ELF-1 (cell line): ENCODE data around the gene ATG4D.
"Not testable (repeated sequence)": the region's sequence is repeated elsewhere in the genome, so short reads cannot be mapped to it uniquely, and the experiment has no call there.

Source experiments
- DNase-seq: peaks from one replicate; pipeline ENCODE4 v3.0.0-alpha.2; 2016; ENCODE audit warnings: low read depth, low spot score

The ATG4D gene

DNA sequence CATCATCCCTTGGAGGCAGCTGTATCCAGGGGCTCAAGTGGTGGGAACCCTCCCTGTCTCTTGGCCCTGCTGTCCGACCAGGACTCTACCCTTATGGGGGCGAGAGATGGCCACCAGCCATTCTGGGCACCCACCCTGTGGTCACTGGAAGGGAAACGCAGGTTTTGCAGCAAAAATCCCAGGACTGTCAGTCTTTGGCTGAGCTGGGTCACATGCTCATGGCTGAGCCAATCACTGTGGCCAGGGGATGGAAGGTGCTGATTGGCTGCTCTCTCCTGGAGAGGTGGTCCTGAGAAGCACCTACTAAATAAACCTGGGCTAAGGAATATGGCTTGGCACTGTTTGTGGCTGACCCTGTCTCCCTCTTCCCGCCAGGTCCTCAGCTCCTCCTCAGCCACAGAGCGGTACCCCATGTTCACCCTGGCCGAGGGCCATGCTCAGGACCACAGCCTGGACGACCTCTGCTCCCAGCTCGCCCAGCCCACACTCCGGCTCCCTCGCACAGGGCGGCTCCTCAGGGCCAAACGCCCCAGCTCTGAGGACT lies 8.9 kb downstream of the ATG4D start:
- DNase-seq = peak; percentile 75

DNA sequence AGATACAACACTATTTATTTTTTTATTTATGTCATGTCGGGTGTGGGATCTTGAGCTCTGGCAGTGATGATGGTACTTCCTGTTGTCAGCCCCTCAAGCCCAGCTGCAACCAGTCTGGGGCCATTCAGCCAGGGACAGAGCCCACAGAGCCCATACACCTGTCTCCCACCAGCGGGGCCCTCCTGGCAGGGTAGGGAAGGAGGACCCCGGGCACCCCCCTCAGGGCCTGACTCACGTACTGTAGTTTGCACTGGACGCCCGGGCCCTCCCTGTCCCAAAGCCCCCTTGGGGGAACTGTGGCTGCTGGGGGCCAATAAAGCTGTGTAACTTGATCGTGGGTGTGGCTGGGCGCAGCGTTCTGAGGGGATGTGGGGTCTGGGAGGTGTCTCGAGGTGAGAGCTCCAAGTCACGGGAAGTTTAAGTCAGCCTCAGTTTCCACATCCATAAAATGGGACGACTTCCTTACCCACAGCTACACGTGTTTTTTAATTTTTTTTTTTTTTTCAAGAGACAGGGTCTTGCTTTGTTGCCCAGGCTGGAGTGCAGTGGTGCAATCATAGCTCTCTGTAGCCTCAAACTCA lies 9.5 kb downstream of the ATG4D start:
- no peak for DNase-seq

DNA sequence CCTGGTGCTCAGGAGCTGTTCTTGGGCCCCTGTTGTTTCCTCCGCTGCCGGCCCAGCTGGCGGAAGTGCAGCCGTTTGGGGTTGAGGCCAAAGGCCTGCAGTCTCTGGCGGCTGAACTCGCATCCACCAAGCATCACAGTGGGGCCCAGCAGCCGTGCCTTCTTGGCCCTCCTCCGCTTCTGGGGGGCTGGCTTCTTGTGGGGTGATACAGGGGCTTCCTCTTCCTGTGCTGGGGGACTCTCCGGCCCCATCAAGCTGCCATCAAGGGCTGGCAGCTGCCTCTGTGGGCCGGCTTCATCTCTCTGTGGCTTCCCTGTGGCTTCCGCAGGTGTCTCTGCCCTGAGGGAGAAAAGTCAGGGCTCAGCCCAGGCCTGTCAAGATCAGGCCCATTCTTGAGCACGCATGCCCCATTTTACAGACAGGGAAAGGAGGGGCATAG lies 10.3 kb downstream of the ATG4D start:
- DNase-seq = no peak

DNA sequence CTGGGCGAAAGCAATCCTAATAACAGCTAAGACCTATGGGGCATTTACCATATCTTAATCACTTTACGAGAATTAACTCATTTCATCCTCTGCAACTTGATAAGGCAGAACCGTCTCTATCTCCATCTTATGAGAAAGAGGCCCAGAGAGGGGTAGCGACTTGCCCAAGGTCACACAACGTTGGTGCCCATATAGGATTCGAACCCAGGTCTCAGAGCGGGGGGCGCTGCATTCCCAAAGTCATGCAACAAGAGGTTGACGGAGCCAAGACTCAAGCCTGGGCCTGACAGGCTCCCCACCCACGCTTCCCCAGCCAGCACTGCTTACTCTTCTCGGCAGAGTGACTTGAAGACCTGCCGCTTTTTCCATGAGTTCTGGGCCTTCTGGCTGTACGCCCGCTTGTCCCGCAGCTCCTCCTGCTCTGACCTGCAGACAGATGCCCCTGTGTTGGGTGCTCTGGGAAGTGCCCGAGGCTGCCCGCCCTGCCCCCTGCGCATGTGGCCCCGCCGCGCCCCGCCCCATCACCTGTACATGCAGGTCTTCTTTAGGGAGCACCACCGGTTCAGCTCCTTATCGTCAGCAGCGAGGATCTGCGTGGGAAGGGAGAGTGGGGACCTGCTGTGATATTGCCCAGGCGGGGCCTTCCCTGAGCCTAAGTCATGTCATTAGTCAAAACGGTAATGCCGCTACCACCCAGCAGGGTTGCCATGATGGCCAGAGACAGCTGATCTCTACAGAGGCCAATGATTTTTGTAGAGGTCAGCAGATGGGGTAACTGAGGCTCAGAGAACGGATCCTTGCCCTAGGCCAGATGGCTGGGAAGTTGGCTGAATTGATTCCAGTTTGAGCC lies 11.3 kb downstream of the ATG4D start:
- DNase-seq = no peak

DNA sequence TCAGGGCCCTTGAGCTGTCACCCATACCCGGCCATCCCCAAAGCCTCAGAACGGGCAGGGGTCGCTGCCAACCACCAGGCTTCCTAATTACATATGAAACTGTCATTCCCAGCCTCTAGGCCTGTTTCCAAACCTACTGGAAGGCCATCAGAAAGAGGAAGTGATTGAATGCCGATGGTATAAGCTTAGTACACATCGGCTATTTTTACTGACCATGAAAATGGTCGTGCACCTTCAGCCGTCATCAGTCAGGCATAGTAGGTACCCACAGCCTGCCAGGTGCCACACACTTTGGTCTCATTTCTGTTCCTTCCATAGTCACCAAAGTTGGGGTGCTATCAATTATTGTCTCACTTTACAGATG lies 11.9 kb downstream of the ATG4D start:
- no peak for DNase-seq

DNA sequence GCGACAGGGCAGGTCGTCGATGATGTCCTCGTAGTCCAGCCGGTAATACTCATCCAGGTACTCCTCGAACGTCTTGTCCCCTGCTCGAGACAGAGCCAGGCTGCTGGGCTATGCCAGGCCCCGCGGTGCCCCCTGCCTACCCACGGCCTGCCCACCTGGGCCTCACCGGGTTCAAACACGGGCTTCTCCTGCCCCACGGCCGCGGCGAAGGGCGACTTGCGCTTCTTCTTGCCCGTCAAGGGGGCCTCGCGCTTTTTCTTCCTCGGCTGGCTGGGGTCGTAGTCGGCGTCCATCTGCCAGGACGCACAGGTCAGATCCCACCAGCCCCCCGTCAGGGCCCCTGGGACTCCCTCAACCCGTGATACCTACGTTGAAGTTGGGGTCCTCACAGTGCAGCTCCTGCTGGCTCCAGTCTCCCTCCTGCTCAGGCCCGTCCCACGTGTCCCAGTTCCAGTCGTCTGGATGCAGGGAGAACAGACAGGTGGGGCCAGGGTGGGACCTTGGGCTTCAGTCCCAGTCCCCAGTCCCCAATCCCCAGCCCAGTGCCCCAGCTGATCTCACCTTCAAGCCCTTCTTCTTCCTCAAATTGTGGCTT lies 14.0 kb downstream of the ATG4D start:
- DNase-seq = no peak

DNA sequence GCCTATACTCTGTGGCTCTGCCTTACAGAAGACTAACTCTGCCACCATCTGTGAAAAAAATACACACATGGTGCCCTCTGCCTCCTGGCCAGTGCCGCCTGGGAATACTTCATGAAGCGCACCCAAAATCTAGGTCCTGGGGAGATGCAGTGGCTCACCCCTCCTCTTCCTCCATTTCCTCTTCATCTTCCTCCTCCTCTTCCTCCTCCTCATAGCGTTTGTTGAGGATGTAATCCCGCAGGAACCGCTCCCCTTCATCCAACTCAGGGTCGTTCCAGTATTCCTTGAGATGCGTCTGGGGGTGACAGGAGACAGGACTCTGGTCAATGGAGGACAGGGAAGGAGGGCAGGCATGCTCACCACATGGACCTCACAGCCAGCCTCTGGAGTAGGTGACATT lies 16.4 kb downstream of the ATG4D start:
- no peak for DNase-seq

DNA sequence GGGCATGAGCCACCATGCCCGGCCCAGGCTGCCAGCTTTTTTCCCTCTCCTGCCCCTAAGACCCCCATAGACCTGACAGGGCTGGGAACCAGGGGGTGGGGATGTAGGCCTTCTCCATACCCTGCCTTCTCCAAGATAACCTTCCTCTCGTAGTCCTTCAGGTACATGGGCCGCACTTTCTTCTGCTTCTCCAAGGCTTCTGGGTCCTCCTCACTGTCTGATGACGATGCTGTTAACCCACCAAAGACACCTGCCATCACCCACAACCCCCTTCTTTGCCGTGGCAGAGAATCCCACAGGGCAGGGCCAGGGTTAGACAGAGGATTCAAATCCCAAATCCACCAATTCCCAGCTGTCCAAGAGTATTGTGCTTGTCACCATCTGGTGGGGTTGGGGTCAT lies 18.9 kb downstream of the ATG4D start:
- no peak for DNase-seq

DNA sequence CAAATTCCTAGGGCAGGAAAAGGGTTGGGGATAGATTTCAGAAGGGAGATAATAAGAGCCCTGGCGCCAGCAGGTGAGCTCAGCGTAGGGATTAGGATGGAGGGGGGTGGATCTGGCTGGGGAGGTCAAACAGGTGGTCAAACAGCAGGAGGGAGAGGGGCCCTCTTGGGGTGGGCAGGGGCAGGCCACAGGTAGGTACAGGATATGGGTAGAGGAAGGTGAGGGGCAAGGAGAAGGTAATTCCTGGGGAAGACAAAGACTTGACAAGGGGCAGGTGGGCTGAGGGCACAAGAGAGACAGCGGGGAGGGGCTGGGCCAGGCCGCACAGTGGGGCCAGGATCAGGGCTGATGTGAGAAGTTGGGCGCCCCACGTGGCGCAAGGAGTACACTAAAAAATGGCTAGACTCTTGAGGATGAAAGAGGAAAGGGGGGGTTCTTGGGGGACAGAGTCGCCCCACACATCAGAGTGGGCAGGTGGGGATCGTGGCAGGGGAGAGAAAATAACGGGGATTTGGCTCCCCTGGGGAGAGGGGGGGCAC lies 21.4 kb downstream of the ATG4D start:
- no peak for DNase-seq

DNA sequence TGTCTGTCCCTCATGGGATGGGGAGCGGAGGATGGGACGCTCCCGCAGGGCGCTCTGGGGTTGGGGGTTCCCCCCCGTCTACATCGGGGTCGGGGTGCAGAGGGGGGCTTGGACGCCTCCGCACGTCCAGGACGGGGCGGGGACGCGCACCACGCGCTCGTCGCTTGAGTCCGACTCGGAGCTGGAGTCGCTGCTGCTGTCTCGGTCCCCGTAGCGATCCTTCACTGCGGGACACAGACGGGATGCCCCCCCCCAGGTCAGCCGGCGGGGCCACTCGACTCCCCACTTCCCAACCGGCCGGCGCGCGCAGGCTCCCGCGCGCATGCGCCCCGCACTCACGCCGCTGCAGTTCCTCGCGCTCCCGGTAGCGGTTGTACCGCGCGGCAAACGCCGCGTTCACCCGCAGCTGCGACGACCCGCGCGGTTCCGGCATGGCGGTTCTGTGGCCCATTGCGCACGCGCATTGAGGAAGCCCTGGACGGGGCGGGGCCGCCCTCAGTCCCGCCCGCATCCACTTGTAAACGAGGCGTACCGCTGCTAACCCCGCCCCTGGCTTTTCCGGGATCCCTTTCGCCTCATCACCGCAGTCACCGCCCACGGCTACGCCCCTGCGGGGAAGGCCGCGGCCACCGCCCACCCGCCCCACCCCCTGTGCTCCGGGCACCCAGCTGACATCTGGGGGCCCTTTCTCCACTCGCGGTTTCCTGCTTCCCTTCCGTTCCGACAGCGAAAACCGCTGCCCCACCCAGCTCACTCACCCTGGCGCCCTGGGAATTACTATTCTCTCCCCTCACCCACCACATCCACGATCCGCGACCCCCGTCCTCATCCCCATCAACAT lies 22.1 kb downstream of the ATG4D start, which contains the start of gene KRI1:
Gene KRI1 (minus strand): TSS at position 444 of the 841 bp plus-strand sequence. CDS start 11 bp downstream, at position 433.
- DNase-seq = peak; percentile 98

DNA sequence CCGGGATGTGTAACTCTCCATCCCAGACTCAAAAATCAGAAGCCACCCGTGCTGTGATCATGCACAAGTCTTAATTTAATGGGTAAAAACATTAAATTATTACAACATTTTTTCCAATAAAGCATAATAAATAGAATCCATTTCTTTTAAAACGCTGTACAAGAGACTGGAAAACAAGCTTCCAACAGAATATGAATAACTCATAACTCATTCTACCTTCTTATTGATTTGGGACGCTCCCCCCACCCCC lies 22.6 kb downstream of the ATG4D start:
- DNase-seq = no peak

DNA sequence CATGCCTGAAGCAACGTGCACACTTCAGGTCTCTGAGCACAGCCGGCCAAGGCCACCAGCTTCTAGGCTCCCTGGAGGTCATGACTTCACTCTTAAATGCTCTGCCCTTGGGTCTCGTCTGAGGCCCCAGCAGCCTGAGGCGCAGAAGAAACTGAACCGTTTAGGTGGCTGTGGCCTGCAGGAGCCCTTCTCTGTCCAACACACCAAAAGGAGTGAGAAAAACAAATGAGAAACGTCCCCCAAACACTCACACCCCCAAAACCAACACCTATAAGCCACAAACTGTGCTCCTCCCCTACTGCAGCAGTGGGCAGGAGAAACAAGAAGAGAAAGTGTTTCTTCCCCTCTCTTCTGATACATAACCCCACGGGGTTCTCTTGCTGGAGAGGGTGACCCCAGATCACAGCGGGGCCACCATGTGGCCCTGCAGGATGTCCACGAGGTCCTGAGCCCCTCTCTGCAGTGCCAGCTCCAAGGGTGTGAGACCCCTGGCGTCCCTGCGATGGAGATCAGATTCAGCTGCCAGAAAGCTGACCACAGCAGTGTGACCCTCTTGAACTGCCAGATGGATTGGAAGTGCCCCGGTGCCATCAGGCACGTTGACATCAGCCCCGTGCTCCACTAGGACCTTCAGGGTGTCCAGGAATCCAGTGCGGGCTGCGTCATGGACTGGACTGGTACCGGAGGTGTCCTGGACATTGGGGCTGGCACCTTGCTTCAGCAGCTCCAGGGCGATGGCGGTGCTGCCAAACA lies 23.1 kb downstream of the ATG4D start:
- no peak for DNase-seq

DNA sequence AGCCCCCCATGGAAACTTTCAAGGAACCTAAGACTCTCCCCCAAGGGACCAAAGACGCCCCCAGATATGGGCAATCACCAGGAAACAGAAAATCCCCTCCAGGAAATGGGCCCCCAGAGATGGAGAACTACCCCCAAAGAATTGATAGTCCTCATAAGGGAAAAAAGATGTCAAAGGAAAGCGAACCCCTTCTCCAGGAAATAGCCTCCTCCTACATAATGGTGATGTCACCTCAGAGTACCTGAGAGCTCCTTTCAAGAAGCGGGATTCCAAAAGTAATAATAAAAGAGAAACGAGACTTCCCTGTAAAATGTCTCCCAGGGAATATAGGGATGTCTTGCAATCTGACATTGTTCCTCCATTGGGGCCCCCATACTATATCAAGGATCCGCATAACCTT lies 24.0 kb downstream of the ATG4D start:
- no peak for DNase-seq

DNA sequence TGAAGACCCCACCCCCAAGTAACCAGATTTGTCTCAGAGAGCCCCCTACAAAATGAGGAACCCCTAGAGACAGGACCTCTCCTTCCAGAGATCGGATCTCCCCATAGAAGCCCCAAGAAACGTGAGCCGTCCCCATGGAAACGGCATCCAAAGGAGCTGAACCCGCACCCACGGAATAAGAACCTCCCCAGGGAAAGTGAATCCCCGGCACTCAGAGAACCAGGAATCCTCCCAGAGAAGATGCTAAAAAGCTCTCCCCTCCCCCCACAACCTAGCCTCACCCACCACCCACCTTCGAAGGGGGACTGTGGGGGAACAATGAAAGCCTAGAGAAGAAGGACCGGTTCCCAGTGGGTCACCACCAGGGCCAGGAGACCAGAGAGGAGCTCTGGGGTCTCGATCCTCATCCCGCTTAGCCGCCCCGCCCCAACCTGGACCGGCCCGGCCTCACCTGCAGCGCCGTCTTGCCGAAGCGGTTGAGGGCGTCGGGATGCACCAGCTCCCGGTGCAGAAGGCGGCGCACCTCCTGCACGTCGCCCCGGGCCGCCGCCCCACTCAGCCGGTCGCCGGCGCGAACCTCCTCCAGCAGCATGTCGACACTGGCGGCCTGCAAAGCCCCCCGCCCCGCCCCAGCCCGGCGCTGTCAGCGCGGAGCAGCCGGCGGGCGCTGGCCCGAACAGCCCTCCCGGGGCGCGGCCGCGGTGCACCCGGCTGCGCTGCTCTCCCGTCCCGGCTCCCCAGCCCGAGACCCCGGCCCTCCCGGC lies 24.5 kb downstream of the ATG4D start:
- peak; percentile 77 for DNase-seq

DNA sequence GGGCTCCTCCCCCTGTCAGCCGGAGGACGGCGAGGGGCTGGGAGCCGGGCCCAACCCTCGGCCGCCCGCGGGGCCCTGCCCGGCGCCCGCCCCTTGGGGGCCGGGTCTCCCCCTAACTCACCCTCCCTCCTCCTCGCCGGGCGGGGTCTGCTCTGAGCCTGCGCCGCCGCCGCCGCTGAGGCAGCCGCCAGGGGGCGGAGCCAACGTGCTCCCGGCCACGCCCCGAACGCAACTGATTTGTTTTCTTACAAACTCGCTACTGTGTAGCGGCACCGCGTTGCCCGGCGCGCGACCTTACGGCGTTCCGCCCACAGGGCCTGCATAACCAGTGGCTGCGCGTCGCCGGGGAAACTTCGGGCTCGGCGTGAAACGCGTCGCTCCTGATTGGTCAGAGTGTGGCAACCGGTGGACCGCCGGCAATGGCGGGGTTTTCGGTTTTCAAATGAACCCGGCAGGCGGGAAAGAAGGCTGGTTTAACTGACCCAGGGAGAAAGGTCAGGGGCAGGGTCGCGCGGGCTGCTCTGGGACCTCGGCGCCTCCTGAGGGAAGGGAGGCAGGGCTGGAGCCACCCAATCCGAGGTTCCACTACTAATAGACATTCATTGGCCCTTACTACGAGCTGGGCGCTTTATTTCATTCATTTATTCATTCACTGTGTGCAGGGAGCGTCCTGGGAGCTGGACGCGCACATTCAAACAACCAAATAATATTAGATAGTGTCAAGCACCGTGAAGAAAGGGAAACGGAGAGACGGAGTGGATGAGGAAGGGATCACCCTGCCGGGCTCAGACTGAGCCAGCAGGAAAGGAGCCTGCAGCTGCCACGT lies 25.3 kb downstream of the ATG4D start, which contains the start of gene CDKN2D:
Gene CDKN2D (minus strand): TSS at position 154 of the 826 bp plus-strand sequence. CDS start 326 bp downstream, outside the sequence.
- peak; percentile 100 for DNase-seq

DNA sequence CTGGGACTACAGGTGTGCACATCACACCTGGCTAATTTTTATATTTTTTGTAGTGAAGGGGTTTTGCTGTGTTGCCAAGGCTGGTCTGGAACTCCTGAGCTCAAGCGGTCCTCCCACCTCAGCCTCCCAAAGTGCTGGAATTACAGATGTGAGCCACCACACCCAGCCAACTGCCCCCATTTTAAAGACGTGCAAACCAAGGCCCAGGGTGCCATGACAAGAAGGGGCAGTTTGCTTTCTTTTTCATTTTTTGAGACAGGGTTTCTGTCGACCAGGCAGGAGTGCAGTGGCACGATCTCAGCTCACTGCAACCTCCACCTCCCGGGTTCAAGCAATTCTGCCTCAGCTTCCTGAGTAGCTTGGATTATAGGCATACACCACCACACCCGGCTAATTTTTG lies 30.1 kb downstream of the ATG4D start:
- not testable (repeated sequence) for DNase-seq

DNA sequence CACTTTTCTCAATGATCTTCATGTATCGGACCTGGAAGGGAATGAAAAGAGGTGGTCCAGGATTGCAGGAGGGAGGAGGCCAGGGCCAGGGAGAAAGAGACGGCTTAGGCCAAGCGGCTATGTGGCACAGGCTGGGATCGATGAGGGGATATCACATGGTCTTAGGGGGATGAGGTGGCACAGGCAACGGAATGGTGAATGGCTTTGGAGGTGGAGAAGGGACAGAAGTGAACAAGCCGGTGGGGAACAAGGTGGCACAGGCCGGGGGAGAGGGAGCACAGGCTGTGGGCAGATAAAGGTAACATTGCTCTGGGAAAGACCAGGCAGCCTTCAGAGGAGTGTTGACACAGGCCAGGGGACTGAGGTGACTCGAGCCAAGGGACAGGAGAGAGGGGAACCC lies 30.8 kb downstream of the ATG4D start:
- DNase-seq = no peak

DNA sequence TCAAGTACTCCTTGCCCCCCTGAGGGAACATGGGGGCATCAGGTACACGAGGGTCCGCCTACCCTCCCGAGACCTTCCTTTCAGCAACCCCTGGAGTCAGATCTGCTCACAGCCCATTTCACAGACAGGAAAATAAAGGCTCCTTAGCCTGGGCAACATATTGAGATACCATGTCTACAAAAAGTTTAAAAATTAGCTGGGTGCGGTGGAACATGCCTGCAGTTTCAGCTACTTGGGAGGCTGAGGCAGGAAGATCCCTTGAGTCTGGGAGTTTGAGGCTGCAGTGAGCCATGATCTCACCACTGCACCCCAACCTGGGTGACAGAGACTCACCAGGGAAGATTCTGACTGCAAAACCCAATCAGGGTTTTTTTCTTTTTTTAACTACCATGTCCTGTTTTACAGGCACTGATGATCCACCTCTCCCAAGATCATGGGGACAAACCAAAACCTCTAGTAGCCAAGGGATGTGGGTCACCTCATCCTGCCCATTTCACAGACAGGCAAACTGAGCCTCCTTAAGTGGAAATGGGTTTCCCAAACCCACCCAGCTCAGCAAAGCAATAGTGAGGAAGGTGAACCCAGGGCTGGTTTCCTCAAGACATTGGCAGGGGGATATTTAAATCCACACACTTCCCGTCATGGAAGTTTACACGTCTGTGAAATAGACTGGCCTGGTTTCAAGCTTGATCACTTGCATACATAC lies 31.5 kb downstream of the ATG4D start:
- DNase-seq = no peak

DNA sequence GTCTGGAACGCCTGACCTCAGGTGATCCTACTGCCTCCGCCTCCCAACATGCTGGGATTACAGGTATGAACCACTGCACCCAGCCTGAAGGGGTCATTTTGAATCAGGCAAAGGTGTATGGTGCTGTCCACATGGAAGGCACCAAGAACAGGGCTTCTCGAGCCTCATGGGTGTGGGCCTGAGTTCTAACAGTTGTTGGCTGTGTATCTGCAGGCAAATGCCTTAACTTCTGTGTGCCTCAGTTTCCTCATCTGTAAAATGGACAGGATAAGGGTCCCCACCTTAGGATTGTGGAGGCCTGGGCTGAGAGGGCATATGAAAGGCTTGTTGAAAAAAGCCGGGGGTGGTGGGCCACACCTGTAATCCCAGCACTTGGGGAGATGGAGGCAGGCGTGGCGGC lies 34.2 kb downstream of the ATG4D start:
- DNase-seq = no peak
